ENCODE measurements around the gene ISG15.

ISG15 gene

GRCh38 chr1:1031659-1032235 is 18.4 kb downstream of the ISG15 start:
- no peak for DNase-seq

- peak; percentile 66 for DNase-seq
Observed at GRCh38 chr1:1032424-1032823, 19.1 kb downstream of the ISG15 start.

GRCh38 chr1:1033009-1033587 is 19.8 kb downstream of the ISG15 start:
- DNase-seq = peak; percentile 95

- no peak for DNase-seq
Observed at GRCh38 chr1:1033731-1034438, 20.6 kb downstream of the ISG15 start.

GRCh38 chr1:1034439-1034781 is 21.1 kb downstream of the ISG15 start:
- no peak for DNase-seq

- no peak for DNase-seq
Observed at GRCh38 chr1:1035291-1035943, 22.1 kb downstream of the ISG15 start.

GRCh38 chr1:1037366-1038327 is 24.4 kb downstream of the ISG15 start:
- no peak for DNase-seq

GRCh38 chr1:1038694-1039093 is 25.4 kb downstream of the ISG15 start:
- DNase-seq = no peak

- no peak for DNase-seq
Observed at GRCh38 chr1:1039145-1039910, 26.0 kb downstream of the ISG15 start.

GRCh38 chr1:1040004-1040991 is 27.0 kb downstream of the ISG15 start:
- DNase-seq = peak; percentile 70

GRCh38 chr1:1041092-1041523 is 27.8 kb downstream of the ISG15 start:
- no peak for DNase-seq

GRCh38 chr1:1041873-1042272 is 28.6 kb downstream of the ISG15 start:
- no peak for DNase-seq

GRCh38 chr1:1042835-1043234 is 29.5 kb downstream of the ISG15 start:
- DNase-seq = no peak

GRCh38 chr1:1043411-1043810 is 30.1 kb downstream of the ISG15 start:
- no peak for DNase-seq

GRCh38 chr1:1043921-1044320 is 30.6 kb downstream of the ISG15 start:
- DNase-seq = no peak

GRCh38 chr1:1044455-1045078 is 31.3 kb downstream of the ISG15 start:
- no peak for DNase-seq

GRCh38 chr1:1045129-1045528 is 31.8 kb downstream of the ISG15 start:
- DNase-seq = no peak

GRCh38 chr1:1046243-1046642 is 32.9 kb downstream of the ISG15 start:
- DNase-seq = no peak

- no peak for DNase-seq
Observed at GRCh38 chr1:1046767-1047166, 33.5 kb downstream of the ISG15 start.

GRCh38 chr1:1047407-1047806 is 34.1 kb downstream of the ISG15 start:
- DNase-seq = no peak

Measured in NCI-H2171 treated with DMSO at 0.1 percent for 48 hours (cell line).